ENCODE data around the gene FAM185A. TPM values are rescaled to one million over a fixed set of nuclear protein-coding genes. Genes with fewer than 3 reads are reported as not detected.

FAM185A gene
- total RNA-seq, 6 experiments from 2014 or later = 3.8 to 5.6 (median 4.3) TPM

- Mint-ChIP-seq H3K9me3 (no peaks in the 10 kb centered on the region; the same call in 1 of the 2 replicates), H3K4me1 (ENCODE audit: low read depth) (peaks cover 12% of the 10 kb centered on the region), H3K36me3 (ENCODE audit: low read depth) (peaks cover 13% of the 10 kb centered on the region), H3K4me3 (no peak overlapping the region; the same call in 1 of the 2 replicates), H3K27me3 (ENCODE audit: insufficient read depth) (no peaks in the 10 kb centered on the region), H3K27ac (peak overlapping the region; percentile 24; the same call in 1 of the 2 replicates)
- DNase-seq = no peak
- TF ChIP-seq, protein P1, sequence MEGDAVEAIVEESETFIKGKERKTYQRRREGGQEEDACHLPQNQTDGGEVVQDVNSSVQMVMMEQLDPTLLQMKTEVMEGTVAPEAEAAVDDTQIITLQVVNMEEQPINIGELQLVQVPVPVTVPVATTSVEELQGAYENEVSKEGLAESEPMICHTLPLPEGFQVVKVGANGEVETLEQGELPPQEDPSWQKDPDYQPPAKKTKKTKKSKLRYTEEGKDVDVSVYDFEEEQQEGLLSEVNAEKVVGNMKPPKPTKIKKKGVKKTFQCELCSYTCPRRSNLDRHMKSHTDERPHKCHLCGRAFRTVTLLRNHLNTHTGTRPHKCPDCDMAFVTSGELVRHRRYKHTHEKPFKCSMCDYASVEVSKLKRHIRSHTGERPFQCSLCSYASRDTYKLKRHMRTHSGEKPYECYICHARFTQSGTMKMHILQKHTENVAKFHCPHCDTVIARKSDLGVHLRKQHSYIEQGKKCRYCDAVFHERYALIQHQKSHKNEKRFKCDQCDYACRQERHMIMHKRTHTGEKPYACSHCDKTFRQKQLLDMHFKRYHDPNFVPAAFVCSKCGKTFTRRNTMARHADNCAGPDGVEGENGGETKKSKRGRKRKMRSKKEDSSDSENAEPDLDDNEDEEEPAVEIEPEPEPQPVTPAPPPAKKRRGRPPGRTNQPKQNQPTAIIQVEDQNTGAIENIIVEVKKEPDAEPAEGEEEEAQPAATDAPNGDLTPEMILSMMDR (IDR thresholded peaks at IDR 0.05) = no peak
These were observed 74.8 kb downstream of the FAM185A start for GRCh38 chr7:102823390-102824119.

DNA sequence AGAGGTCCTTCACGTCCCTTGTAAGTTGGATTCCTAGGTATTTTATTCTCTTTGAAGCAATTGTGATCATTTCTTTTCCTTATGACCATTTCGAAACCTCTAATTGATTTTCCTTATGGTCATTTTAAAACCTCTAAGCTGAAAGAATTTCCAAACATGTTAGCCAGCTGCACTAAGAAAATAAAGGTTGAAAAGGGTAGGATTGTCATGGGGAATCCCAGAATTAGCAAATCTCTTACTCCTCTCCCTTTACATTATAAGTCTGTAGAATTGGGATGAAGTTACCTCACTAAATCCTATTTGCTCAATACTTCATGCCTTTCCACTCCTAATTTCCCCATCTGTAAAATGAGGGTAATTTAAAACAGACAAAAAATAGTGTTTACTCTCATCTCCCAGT lies 79.5 kb downstream of the FAM185A start:
- peaks cover 32% of the 10 kb centered on the region for H3K4me1 Mint-ChIP-seq (ENCODE audit: low read depth)
- peaks cover 19% of the 10 kb centered on the region for H3K36me3 Mint-ChIP-seq (ENCODE audit: low read depth)
- no peak overlapping the region for H3K4me3 Mint-ChIP-seq
- no peaks in the 10 kb centered on the region; the same call in 1 of the 2 replicates for H3K9me3 Mint-ChIP-seq
- TF ChIP-seq, protein P1 (IDR thresholded peaks at IDR 0.05) = no peak
- H3K27me3 Mint-ChIP-seq (ENCODE audit: insufficient read depth) = no peaks in the 10 kb centered on the region; the same call in 1 of the 2 replicates
- DNase-seq = no peak
- no peak overlapping the region for H3K27ac Mint-ChIP-seq

DNA sequence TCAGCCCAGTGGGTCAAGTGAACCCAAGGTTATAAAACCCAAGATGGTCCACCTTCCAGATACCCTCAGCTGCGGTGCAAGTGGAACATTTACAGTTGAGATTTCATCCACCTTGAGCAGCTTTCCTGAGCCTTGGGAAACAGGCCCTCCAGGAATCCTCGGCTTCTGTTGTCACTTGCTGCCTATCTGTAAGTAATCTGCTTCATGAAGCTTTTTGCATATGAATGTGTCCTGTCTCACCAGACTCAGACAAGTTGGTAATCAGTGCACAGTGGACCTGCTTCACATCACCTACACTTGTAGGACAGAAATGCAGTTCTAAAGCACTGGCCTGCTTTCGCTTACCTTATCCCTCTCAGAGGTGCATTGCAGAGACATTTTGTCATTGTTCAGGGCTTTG lies 80.3 kb downstream of the FAM185A start:
- no peak overlapping the region for H3K27ac Mint-ChIP-seq
- no peaks in the 10 kb centered on the region; the same call in 1 of the 2 replicates for H3K9me3 Mint-ChIP-seq
- peaks cover 31% of the 10 kb centered on the region for H3K4me1 Mint-ChIP-seq (ENCODE audit: low read depth)
- no peak overlapping the region for H3K4me3 Mint-ChIP-seq
- peaks cover 19% of the 10 kb centered on the region for H3K36me3 Mint-ChIP-seq (ENCODE audit: low read depth)
- TF ChIP-seq, protein P1 (IDR thresholded peaks at IDR 0.05) = no peak
- no peaks in the 10 kb centered on the region; the same call in 1 of the 2 replicates for H3K27me3 Mint-ChIP-seq (ENCODE audit: insufficient read depth)
- no peak for DNase-seq

DNA sequence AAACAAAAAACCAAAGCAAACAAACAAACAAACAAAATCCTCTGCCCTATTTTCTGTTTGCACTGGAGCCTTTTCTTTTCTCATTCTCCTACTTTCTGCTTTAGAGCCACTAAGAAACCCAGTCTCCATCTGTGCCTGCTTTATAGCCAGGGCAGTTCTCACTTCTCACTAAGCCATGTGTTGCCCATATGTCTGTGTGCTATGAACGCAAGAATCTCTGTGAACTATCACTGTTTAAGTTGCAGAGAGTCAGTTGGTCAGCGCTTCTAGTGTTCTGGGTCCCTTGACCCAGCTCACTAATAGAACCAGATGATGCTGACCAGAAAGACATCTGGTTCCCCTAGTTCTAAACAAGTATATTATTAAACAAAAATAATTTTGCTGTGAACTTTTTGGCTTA lies 81.4 kb downstream of the FAM185A start:
- Mint-ChIP-seq H3K27ac (no peak overlapping the region), H3K9me3 (no peaks in the 10 kb centered on the region; the same call in 1 of the 2 replicates), H3K27me3 (ENCODE audit: insufficient read depth) (no peaks in the 10 kb centered on the region; the same call in 1 of the 2 replicates), H3K36me3 (ENCODE audit: low read depth) (peaks cover 19% of the 10 kb centered on the region), H3K4me3 (no peak overlapping the region), H3K4me1 (ENCODE audit: low read depth) (peaks cover 41% of the 10 kb centered on the region)
- TF ChIP-seq, protein P1 (IDR thresholded peaks at IDR 0.05) = no peak
- DNase-seq = no peak

- peaks cover 66% of the 10 kb centered on the region for H3K4me1 Mint-ChIP-seq (ENCODE audit: low read depth)
- no peak overlapping the region for H3K4me3 Mint-ChIP-seq
- TF ChIP-seq, protein P1 (IDR thresholded peaks at IDR 0.05) = no peak
- no peaks in the 10 kb centered on the region; the same call in 1 of the 2 replicates for H3K9me3 Mint-ChIP-seq
- no peak overlapping the region for H3K27ac Mint-ChIP-seq
- no peaks in the 10 kb centered on the region; the same call in 1 of the 2 replicates for H3K27me3 Mint-ChIP-seq (ENCODE audit: insufficient read depth)
- DNase-seq = no peak
- H3K36me3 Mint-ChIP-seq (ENCODE audit: low read depth) = peaks cover 13% of the 10 kb centered on the region
These were observed 83.9 kb downstream of the FAM185A start for GRCh38 chr7:102832674-102833073.

All from HFFc6 (cell line).